ENCODE measurements around the gene KLF16.
A peak's percentile ranks its signal among the peaks of the same experiment; 100 is the strongest.

Gene KLF16

GRCh38 chr19:1854039-1854541 lies 9.3 kb downstream of the KLF16 start:
- no peak for DNase-seq

- peak; percentile 39 for DNase-seq
These were observed 9.9 kb downstream of the KLF16 start for GRCh38 chr19:1853295-1854038.

GRCh38 chr19:1852581-1853128 lies 10.7 kb downstream of the KLF16 start:
- no peak for DNase-seq

- no peak for DNase-seq
These were observed 11.5 kb downstream of the KLF16 start for GRCh38 chr19:1851654-1852580.

DNA sequence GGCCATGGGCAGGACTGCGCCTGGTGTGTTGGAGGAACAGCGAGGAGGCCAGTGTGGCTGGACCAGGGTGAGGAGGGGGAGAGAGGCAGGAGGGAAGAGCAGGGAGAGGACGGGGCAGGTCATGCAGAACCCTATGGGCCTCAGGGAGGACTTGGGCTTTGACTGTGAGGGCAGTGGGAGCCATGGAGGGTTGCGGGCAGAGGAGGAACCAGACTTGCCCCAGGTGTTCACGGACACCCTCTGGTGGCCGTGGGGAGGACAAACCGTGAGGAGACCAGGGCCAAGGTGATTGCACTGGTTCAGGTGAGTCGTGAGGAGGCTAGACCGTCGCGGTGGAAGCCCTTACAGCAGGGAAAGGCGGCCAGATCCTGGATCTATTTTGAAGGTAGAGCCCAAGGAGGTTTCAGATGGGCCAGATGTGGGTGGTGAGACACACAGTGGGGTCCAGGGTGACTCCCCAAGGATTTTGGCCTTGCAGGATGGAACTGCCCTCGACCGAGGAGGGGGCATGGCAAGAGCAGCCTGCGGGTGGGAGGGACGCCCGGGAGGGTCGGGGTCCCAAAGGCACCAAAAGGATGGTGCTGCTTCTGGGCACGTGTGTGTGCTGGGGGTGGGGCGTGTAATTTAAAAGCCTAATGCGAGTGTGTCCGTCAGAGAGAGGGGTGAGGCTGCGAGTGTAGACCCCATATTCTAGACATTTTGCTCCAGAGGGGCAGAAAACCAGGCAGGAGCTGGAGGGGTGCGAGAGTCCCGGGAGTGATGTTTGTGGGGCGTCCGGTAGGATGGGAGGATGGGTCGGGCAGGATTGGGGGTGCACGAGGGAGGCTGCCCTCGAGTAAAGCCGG lies 12.3 kb downstream of the KLF16 start:
- DNase-seq: no peak

DNA sequence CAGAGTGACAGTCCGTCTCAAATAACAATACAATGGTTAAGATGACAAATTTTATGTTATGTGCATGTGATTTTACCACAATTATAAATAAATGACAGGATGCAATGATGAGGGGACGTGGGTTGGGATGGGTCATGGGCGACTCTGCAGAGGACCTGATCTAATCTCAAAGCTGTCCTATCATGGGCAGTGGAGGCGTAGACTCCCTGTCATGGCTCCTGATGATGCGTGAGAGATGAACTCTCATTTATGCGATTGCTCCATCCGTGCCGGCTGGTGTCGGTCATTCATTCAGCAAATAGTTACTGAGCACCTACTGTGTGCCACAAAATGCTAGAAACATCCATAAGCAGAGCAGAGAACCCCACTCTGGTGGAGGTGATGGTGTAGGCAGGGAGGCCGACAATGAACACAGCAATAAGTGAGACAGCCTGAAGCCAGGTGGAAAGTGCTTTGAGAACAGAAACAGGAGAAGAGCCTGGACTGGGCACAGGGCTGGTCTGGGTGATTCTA lies 13.4 kb downstream of the KLF16 start:
- DNase-seq: no peak

GRCh38 chr19:1849132-1849474 lies 14.3 kb downstream of the KLF16 start:
- no peak for DNase-seq

- DNase-seq: peak; percentile 80
These were observed 14.8 kb downstream of the KLF16 start, which contains the start of gene REXO1 for GRCh38 chr19:1848399-1849131. REXO1 (minus strand) TSS chr19:1848483; CDS start chr19:1848358, 125 bp downstream.

- DNase-seq: no peak
These were observed 15.5 kb downstream of the KLF16 start for GRCh38 chr19:1847684-1848398.

DNA sequence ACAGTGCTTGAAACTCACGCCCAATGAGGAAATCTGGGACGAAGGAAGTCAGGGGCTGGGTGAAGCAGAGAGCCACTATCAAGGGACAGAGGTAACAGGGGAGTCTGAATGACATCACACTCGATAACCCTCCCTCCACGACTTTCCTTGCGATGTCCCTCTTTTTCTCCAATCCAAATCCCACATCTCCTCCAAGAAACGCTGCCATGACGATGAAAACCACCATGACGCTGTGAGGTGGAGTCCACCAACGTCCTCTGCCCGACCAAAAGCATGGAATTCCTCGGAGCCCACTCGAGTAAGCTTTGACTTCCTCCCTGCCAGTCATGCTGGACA lies 16.1 kb downstream of the KLF16 start:
- no peak for DNase-seq

DNA sequence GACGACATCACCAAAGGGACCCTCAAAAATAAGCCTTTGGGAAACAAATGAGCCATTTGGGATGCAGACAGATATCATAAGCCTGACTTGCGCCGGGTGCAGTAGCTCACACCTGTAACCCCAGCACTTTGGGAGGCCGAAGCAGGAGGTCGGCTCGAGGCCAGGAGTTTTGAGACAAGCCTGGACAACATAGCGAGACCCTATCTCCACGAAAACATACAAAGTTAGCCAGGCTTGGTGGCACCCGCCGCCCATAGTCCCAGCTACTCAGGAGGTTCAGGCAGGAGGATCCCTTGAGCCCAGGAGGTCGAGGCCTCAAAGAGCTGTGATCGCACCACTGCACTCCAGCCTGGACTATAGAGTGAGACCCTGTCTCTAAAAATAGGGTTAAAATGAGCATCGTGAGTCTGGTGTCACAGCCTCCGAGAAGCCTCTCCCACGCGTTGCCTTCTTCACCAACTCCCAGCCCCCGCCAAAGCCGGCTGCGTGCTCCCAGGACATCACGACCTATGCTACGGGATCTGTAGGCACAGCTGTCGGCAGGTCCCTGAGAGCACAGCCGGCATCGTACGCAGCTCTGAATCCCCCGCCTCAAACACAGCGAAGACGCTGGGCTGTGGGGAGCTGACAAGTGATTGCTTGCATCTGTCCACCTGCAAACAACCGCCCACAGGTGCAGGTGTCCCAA lies 16.7 kb downstream of the KLF16 start:
- no peak for DNase-seq

DNA sequence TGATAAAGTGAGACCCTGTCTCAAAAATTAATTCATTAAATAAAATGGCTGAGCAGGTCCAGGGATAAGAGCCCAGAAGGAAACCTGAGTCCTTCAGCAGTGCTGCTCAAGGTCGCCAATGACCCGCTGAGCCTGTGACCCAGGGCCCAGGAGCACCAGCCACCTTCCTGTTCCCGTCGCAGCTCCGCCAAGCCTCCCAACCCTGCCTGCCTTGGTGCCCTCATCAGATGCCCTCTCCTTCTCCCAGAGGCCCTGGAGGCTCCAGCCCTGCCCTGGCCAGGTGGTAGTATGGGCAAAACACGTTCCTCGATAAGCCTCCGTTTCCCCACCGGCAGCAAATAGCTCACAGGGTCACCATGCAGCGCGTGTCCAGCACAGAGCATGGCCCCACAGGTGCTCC lies 17.7 kb downstream of the KLF16 start:
- no peak for DNase-seq

GRCh38 chr19:1845125-1845515 lies 18.3 kb downstream of the KLF16 start:
- DNase-seq: no peak

- DNase-seq: no peak
These were observed 18.8 kb downstream of the KLF16 start for GRCh38 chr19:1844513-1845124.

DNA sequence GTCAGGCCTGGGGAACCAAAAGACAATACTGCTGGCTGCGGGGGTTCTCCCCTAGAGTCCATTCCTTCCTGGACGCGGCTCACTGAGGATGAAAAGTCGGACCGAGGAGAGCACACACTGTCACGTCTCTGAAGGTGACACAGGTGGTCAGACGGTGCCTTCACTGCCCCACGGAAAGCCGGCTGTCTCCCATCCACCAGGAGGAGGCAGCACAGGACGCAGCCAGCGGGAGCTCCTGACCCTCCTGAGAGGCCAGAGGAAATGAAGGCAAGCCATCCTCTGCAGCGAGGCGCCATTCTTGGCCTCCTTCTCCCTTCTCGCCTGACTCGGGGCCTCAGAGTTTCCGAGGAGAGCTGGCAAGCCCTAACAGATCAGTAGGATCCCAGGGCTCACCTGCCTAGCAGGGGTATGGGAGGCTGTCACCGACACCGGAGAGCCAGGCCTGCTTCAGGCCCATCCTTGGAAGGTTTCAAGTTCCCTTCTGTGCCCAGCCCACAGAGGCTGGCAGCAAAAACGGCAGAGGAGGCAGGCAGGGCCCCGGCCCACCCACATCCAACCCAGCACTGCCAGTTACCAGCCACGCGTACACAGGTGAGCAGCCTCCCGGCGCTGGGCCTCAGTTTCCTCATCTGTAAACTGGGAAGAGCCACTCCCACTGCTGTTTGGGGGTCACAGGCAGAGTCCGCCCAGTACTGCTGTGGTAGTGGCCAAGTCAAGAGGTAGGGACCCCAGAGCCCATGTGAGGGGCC lies 19.6 kb downstream of the KLF16 start:
- DNase-seq: no peak

GRCh38 chr19:1843116-1843515 lies 20.3 kb downstream of the KLF16 start:
- no peak for DNase-seq

DNA sequence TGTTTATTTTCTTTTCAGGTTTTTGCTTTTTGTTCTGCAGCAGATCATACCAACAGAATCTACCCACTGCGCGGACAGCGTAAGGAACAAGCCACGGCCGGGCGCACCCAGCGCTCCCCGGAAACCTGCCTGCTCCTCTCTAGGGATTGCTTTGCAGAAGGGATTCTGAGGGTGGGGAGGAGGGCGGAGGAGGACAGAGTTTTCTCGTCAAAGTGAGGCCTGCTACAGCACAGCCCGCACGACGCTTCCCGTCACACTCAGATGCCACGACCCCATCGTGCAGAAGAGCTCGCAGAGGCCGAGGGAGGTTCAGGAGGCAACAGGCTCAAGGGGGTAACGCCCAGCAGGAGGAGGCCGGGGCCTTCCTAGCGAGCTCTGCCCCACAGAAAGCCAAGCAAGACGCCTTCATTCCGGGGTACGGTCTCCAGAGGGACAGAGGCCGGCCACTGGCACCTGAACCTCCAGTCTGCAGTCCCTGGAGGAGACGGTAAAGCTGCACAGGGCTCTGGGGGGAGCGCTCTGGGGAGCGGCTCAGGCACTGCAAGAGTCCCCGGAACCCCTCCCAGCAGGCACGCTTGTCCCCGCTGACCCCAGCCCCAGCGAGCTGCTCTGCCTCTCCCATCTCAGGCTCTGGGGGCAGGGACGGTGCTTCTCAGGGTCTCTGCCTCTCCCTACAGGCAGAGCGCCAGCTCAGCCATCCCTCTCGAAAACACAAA lies 22.0 kb downstream of the KLF16 start:
- no peak for DNase-seq

DNA sequence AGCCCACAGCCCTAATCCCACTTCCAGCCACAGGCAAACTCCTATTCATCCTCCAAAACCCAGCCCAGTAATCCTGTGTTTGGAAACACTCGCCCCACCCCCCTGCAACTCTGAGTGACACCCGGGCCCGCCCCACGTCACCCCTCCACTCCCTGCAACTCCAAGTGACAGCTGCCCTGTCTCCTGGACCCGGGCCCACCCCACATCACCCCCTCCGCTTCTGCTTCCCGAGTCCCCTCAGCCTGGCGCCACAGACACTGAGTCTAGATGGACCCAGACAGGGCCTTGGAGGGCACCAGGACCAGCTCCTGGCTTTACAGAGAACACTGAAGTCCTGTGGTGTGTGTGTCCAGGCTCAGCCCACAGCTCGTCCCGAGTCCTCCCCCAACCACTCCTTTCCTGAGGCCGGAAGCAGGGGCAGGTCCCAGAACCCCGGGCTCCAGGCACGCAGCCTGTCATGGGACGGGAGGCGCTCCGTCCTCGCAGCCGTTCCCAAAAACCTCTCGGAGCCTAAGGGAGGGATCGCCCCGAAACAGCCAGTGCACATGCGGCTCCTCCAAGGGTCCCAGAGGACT lies 22.8 kb downstream of the KLF16 start:
- no peak for DNase-seq

Data from NCI-H187 treated with DMSO at 0.1 percent for 48 hours (cell line).